Measurements from ENCODE around the gene IQCE. TPM values are rescaled to one million over a fixed set of nuclear protein-coding genes. Genes with fewer than 3 reads are reported as not detected.

Gene IQCE
- total RNA-seq, 1 experiment from 2014 or later = 44.8 TPM

DNA sequence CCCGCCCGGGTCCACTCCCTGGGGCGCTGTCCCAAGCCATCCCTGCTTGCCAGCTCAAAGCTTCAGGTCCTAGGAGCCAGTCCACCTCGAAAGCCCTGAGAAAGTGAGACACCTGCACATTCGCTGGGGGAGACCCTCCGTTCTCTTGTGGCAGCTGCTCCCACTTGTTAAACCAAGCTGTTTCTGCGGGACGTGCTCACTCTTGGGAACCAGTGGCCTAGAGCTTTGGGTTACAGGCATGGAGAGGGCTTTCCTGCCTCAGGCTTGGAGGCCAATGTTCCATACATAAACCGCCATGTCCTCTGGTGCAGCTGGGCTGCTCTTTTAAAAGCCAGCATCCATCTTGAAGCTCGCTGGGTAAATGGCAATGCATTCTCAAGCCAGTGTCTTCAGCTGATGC lies 53.1 kb downstream of the IQCE start:
- Histone ChIP-seq H3K27ac (ENCODE audit: low read length) (no peak overlapping the region), H3K9me3 (ENCODE audit: control insufficient read depth, insufficient read depth, low read depth, low read length) (no peaks in the 10 kb centered on the region), H3K36me3 (ENCODE audit: control insufficient read depth, insufficient read depth, low read length) (no peaks in the 10 kb centered on the region), H3K4me1 (ENCODE audit: control insufficient read depth, insufficient read depth, low read length) (no peaks in the 10 kb centered on the region; the same call in 1 of the 2 replicates), H3K27me3 (ENCODE audit: control insufficient read depth, insufficient read depth, low read length) (no peaks in the 10 kb centered on the region), H3K4me3 (ENCODE audit: low read depth in 2 of 2, low read length in 2 of 2) (no peak overlapping the region)
- BruUV-seq (replicated peaks) = no TSS peak
- TF ChIP-seq, protein P1, sequence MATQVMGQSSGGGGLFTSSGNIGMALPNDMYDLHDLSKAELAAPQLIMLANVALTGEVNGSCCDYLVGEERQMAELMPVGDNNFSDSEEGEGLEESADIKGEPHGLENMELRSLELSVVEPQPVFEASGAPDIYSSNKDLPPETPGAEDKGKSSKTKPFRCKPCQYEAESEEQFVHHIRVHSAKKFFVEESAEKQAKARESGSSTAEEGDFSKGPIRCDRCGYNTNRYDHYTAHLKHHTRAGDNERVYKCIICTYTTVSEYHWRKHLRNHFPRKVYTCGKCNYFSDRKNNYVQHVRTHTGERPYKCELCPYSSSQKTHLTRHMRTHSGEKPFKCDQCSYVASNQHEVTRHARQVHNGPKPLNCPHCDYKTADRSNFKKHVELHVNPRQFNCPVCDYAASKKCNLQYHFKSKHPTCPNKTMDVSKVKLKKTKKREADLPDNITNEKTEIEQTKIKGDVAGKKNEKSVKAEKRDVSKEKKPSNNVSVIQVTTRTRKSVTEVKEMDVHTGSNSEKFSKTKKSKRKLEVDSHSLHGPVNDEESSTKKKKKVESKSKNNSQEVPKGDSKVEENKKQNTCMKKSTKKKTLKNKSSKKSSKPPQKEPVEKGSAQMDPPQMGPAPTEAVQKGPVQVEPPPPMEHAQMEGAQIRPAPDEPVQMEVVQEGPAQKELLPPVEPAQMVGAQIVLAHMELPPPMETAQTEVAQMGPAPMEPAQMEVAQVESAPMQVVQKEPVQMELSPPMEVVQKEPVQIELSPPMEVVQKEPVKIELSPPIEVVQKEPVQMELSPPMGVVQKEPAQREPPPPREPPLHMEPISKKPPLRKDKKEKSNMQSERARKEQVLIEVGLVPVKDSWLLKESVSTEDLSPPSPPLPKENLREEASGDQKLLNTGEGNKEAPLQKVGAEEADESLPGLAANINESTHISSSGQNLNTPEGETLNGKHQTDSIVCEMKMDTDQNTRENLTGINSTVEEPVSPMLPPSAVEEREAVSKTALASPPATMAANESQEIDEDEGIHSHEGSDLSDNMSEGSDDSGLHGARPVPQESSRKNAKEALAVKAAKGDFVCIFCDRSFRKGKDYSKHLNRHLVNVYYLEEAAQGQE (IDR thresholded peaks at IDR 0.05; ENCODE audit: insufficient read depth in 1 of 2, low read depth in 2 of 2, low read length in 1 of 2) = no peak
- no peak for TF ChIP-seq POLR2AphosphoS5 (IDR thresholded peaks at IDR 0.05; ENCODE audit: low read depth, low read length)
- TF ChIP-seq SIN3A (IDR thresholded peaks at IDR 0.05; ENCODE audit: borderline replicate concordance, insufficient read depth, low read depth, low read length) = no peak
- no peak for TF ChIP-seq TCF7L2 (IDR thresholded peaks at IDR 0.05; ENCODE audit: low read depth, low read length)
- TF ChIP-seq CTCF (IDR thresholded peaks at IDR 0.05) = no peak
- no peak for DNase-seq (ENCODE audit: low read depth, low spot score)
- in situ Hi-C loops (cut with HindIII; ENCODE audit: low pct_unique_long_range_greater_than_20kb, low sequenced_read_pairs) (no loop called here), intact Hi-C loops (cut with micrococcal nuclease; ENCODE audit: unreplicated experiment) (no loop called here)
- no peak for ATAC-seq
- ChIA-PET CTCF (no interaction called here), POLR2A (no interaction called here)

- BruUV-seq (replicated peaks) = no TSS peak
- TF ChIP-seq POLR2AphosphoS5 (IDR thresholded peaks at IDR 0.05; ENCODE audit: low read depth, low read length) (no peak), CTCF (IDR thresholded peaks at IDR 0.05) (no peak), TCF7L2 (IDR thresholded peaks at IDR 0.05; ENCODE audit: low read depth, low read length) (no peak), SIN3A (IDR thresholded peaks at IDR 0.05; ENCODE audit: borderline replicate concordance, insufficient read depth, low read depth, low read length) (no peak)
- TF ChIP-seq, protein P1 (IDR thresholded peaks at IDR 0.05; ENCODE audit: insufficient read depth in 1 of 2, low read depth in 2 of 2, low read length in 1 of 2) = no peak
- in situ Hi-C loops (cut with HindIII; ENCODE audit: low pct_unique_long_range_greater_than_20kb, low sequenced_read_pairs) = no loop called here
- Histone ChIP-seq H3K4me3 (ENCODE audit: low read depth in 2 of 2, low read length in 2 of 2) (no peak overlapping the region), H3K4me1 (ENCODE audit: control insufficient read depth, insufficient read depth, low read length) (no peaks in the 10 kb centered on the region; the same call in 1 of the 2 replicates), H3K9me3 (ENCODE audit: control insufficient read depth, insufficient read depth, low read depth, low read length) (no peaks in the 10 kb centered on the region), H3K36me3 (ENCODE audit: control insufficient read depth, insufficient read depth, low read length) (no peaks in the 10 kb centered on the region), H3K27me3 (ENCODE audit: control insufficient read depth, insufficient read depth, low read length) (no peaks in the 10 kb centered on the region), H3K27ac (ENCODE audit: low read length) (no peak overlapping the region)
- CTCF ChIA-PET = interaction anchor here (0.7 kb wide), 1 partner anchor 84 kb away, joined by 3 read pairs; no protein-coding TSS in a partner anchor
- intact Hi-C loops (cut with micrococcal nuclease; ENCODE audit: unreplicated experiment) = no loop called here
- ATAC-seq = peak; percentile 16
- POLR2A ChIA-PET = interaction anchor here (0.6 kb wide), 1 partner anchor 52 kb away, joined by 6 read pairs; no protein-coding TSS in a partner anchor
- DNase-seq (ENCODE audit: low read depth, low spot score) = no peak
Observed at GRCh38 chr7:2612445-2613097, 53.8 kb downstream of the IQCE start.
